Endothelial cell of umbilical vein (primary cell): ENCODE results near the gene SRSF9. TPM values are rescaled to one million over a fixed set of nuclear protein-coding genes. Genes with fewer than 3 reads are reported as not detected.

Experiments
- BruUV-seq: library from RNA; stranded (reverse); fragments of 400-500 nt; replicated peaks from 2 replicates; lab custom pipeline; 2021; lab: Mats Ljungman, UMichigan
- CTCF ChIA-PET: fragments of 300-600, 350-600 bp; sonication (Branson Sonifier 250); formaldehyde crosslinking; loops from one replicate; lab custom pipeline; 2021; ENCODE audit warnings: antibody characterized with exemption, inconsistent platforms; lab: Charles Lee
- POLR2A ChIA-PET: fragments of 300-600, 350-600 bp; sonication (Branson Sonifier 250); formaldehyde crosslinking; loops from one replicate; lab custom pipeline; 2021; ENCODE audit warnings: antibody characterized with exemption, inconsistent platforms; lab: Charles Lee
- DNase-seq: peaks from one replicate; pipeline ENCODE4 v3.0.0-alpha.2; 2011; ENCODE audit warnings: low read depth, low spot score
- FAIRE-seq: peaks from 2 replicates; lab custom pipeline; 2011; peaks lifted over from hg19 to GRCh38; lab: Jason Lieb, UNC
- H2AFZ ChIP-seq: 2 replicates; pipeline ENCODE4 v1.6.0; 2012; ENCODE audit warnings: low read depth, low read length, control low read depth, inconsistent platforms
- H3K27ac ChIP-seq: 2 replicates; pipeline ENCODE4 v1.5.1; 2011; ENCODE audit warnings: low read depth, mild to moderate bottlenecking, control low read depth, low read length, moderate library complexity; ENCODE audit not compliant: insufficient read depth
- H3K27me3 ChIP-seq, 2 experiments: 2 replicates each; pipeline versions ENCODE4 v1.6.0 to v1.6.1; 2011; ENCODE audit warnings: low read length in 2 of 2, mixed read lengths in 1 of 2; ENCODE audit not compliant: control insufficient read depth in 2 of 2, insufficient read depth in 2 of 2
- H3K36me3 ChIP-seq, 2 experiments: 2 replicates in 1 of 2; 3 replicates in 1 of 2; pipeline ENCODE4 v1.5.1; 2011; ENCODE audit warnings: low read length in 2 of 2, mild to moderate bottlenecking in 1 of 2, moderate library complexity in 1 of 2; ENCODE audit not compliant: control insufficient read depth in 2 of 2, insufficient read depth in 2 of 2; ENCODE audit errors: extremely low read depth in 1 of 2
- H3K4me1 ChIP-seq: 3 replicates; pipeline ENCODE4 v1.5.1; 2011; ENCODE audit warnings: mild to moderate bottlenecking, low read length; ENCODE audit not compliant: control insufficient read depth, insufficient read depth; ENCODE audit errors: extremely low read depth
- H3K4me2 ChIP-seq: 2 replicates; pipeline ENCODE4 v1.6.1; 2011; ENCODE audit warnings: low read length, control low read depth, mixed read lengths; ENCODE audit not compliant: insufficient read depth
- H3K4me3 ChIP-seq, 3 experiments: fragments of 200-600 bp in 1 of 3; sonication (generic), shearing (Covaris generic) in 1 of 3; replicated peaks in 1 of 3; 2 replicates each; pipeline ENCODE4 v1.5.1; 2011 to 2016; ENCODE audit warnings: control low read depth in 3 of 3, low read length in 3 of 3, mild to moderate bottlenecking in 2 of 3, inconsistent platforms in 1 of 3, low read depth in 1 of 3, moderate library complexity in 1 of 3; ENCODE audit not compliant: insufficient read depth in 1 of 3
- H3K79me2 ChIP-seq: 2 replicates; pipeline ENCODE4 v1.6.0; 2012; ENCODE audit warnings: low read length, inconsistent platforms; ENCODE audit not compliant: control insufficient read depth, insufficient read depth
- H3K9ac ChIP-seq: replicated peaks from 2 replicates; pipeline ENCODE3; 2011; ENCODE audit warnings: low read length, control low read depth; ENCODE audit not compliant: insufficient read depth; ENCODE audit errors: extremely low read depth
- H3K9me1 ChIP-seq: replicated peaks from 3 replicates; pipeline ENCODE4 v1.6.0; 2011; ENCODE audit warnings: mild to moderate bottlenecking, low read length; ENCODE audit not compliant: control insufficient read depth, insufficient read depth; ENCODE audit errors: extremely low read depth
- H3K9me3 ChIP-seq: replicated peaks from 2 replicates; pipeline ENCODE4 v1.5.1; 2012; ENCODE audit warnings: low read length, inconsistent platforms; ENCODE audit not compliant: control insufficient read depth, insufficient read depth
- H4K20me1 ChIP-seq: replicated peaks from 2 replicates; pipeline ENCODE3; 2011; ENCODE audit warnings: mild to moderate bottlenecking, low read length; ENCODE audit not compliant: control insufficient read depth, insufficient read depth; ENCODE audit errors: extremely low read depth
- EZH2 ChIP-seq: IDR thresholded peaks from 2 replicates; pipeline ENCODE4 v1.6.1; 2012; ENCODE audit warnings: borderline replicate concordance, low read depth, mild to moderate bottlenecking, moderate library complexity, low read length, inconsistent platforms; ENCODE audit not compliant: severe bottlenecking
- GATA2 ChIP-seq: IDR thresholded peaks from 2 replicates; pipeline ENCODE4 v1.7.0; 2011; ENCODE audit warnings: low read depth, mild to moderate bottlenecking, moderate library complexity, mixed read lengths, low read length; ENCODE audit not compliant: insufficient read length, insufficient read depth
- MYC ChIP-seq: IDR thresholded peaks from one replicate; pipeline ENCODE4 v1.6.1; 2011; ENCODE audit warnings: mild to moderate bottlenecking, low read depth, low read length
- POLR2A ChIP-seq: IDR thresholded peaks from 2 replicates; pipeline ENCODE4 v1.6.1; 2012; ENCODE audit warnings: low read depth, mild to moderate bottlenecking, control low read depth, low read length
- dilution Hi-C: fragments of 300-500 bp; cut with MboI; formaldehyde crosslinking; loops from one replicate; pipeline ENCODE4 v1.15.0; 2019; ENCODE audit warnings: low sequenced_read_pairs; ENCODE audit not compliant: extremely low pct_ligation_motif_present
- intact Hi-C: fragments of 100-400 bp; cut with micrococcal nuclease; formaldehyde crosslinking; loops from one replicate; pipeline ENCODE4 v1.10.0; 2022
- polyA plus RNA-seq, 4 experiments: library from polyadenylated mRNA; depleted of rRNA in 3 of 4; stranded (reverse) in 3 of 4; unstranded in 1 of 4; fragments of >200 nt; gene quantifications; 2 replicates each; pipeline versions ENCODE4 v1.2.1 to v1.2.3, GENCODE V29; 2011 to 2012; ENCODE audit warnings: missing spikeins in 1 of 4
- total RNA-seq: library from RNA; stranded (reverse); gene quantifications from 2 replicates; pipeline ENCODE4 v1.2.3, GENCODE V29; 2021

Gene SRSF9
- total and polyA plus RNA-seq, 2 donors (not counting 3 experiments of a cell fraction or from before 2014, with no cell fraction given) = 153 to 226 TPM

DNA sequence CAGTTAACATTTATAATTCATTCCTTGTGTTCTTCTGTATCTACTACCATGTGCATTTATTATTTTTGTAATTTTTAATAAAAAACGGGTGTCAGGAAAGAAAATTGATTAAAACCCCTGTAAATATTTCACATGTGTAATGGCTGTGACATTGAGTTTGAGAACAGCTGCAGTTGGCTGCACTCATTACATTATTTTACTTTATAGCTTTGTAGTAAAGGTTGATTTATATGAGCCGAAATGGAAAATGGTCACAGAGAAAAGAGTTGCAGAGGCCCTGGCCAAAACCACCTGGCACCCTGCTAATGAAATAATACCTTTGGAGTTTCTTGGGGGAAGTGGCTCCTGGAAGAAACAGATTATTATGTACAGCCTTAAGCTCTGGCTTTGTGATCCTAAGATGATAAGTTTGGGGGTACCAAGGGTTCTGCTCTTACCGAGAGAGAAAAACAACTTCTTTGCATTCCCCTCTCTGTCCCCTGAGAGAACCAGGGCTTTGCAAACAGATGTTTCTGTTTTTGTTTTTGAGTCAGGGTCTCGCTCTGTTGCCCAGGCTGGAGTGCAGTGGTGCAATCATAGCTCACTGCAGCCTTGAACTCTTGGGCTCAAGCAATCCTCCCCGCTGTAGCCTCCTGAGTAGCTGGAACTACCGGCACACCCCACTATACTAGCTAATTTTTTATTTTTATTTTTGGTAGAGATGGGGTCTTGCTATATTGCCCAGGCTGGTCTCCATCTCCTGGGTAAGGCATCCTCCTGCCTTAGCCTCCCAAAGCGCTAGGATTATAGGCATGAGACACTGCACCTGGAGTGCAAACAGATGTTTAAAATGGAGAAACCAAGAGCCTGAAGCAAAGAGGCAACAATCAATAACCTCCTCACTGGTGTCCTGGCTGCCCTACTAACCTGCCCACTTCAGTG is 16.7 kb upstream of the SRSF9 start:
- POLR2A ChIA-PET = no interaction called here
- H4K20me1 ChIP-seq = no peaks in the 10 kb centered on the region
- intact Hi-C loops = no loop called here

DNA sequence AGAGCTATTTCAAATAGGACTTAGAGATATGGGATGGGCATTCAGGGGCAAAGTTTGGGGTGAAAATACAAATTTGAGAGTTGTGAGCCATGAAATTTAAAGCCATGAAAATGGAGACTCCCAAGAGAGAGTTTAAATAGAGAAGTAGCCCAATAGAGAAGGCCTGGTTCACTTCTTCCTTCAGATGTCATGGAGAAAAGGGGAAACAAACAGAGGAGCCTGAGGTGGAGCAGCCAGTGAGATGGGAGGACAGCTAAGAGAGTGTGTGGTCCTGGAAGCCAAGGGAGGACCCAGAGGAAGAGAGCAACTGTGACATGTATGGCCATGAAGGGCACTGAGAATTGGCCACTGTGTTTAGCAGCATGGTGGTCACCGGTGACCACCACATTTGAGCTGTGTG is 14.1 kb upstream of the SRSF9 start:
- no peak overlapping the region for H2AFZ ChIP-seq

More for the DNA sequence above, 16.7 kb upstream of the SRSF9 start:
- no peak overlapping the region for H3K4me2 ChIP-seq
- H3K9me1 ChIP-seq = no peaks in the 10 kb centered on the region
- H3K27me3 ChIP-seq = no peaks in the 10 kb centered on the region
- H3K79me2 ChIP-seq = no peaks in the 10 kb centered on the region
- CTCF ChIA-PET = interaction anchor here (0.7 to 1.0 kb wide), 3 partner anchors 10 to 16 kb away, joined by 3 to 4 read pairs (median 3); no protein-coding TSS in a partner anchor
- BruUV-seq = no TSS peak
- H3K9me3 ChIP-seq = no peaks in the 10 kb centered on the region
- H3K9ac ChIP-seq = no peak overlapping the region
- no peak overlapping the region for H3K27ac ChIP-seq
- dilution Hi-C loops = no loop called here
- H2AFZ ChIP-seq = no peak overlapping the region
- DNase-seq (no peak), FAIRE-seq (no peak)
- no peaks in the 10 kb centered on the region for H3K36me3 ChIP-seq
- no peak overlapping the region for H3K4me3 ChIP-seq
- TF ChIP-seq MYC = no peak
- H3K4me1 ChIP-seq = peaks cover 7% of the 10 kb centered on the region

More for the DNA sequence above, 14.1 kb upstream of the SRSF9 start:
- H3K9me1 ChIP-seq = no peaks in the 10 kb centered on the region
- no TSS peak for BruUV-seq
- H3K4me1 ChIP-seq = peaks cover 7% of the 10 kb centered on the region
- CTCF ChIA-PET = interaction anchor here (0.7 to 1.7 kb wide), 3 partner anchors 9 to 41 kb away, joined by 3 to 8 read pairs (median 7); partner anchors contain the start of gene DYNLL1
- dilution Hi-C loops = no loop called here
- TF ChIP-seq GATA2 (no peak), MYC (no peak), EZH2 (no peak), POLR2A (no peak)
- no peaks in the 10 kb centered on the region for H4K20me1 ChIP-seq
- no peak overlapping the region for H3K4me2 ChIP-seq
- DNase-seq (no peak), FAIRE-seq (no peak)
- H3K9me3 ChIP-seq = no peaks in the 10 kb centered on the region
- H3K9ac ChIP-seq = no peak overlapping the region
- H3K27me3 ChIP-seq = no peaks in the 10 kb centered on the region
- no peaks in the 10 kb centered on the region for H3K36me3 ChIP-seq
- H3K79me2 ChIP-seq = no peaks in the 10 kb centered on the region
- intact Hi-C loops = no loop called here
- H3K4me3 ChIP-seq = no peak overlapping the region
- H3K27ac ChIP-seq = no peak overlapping the region
- POLR2A ChIA-PET = interaction anchor here (0.9 kb wide), 1 partner anchor 13 kb away, joined by 3 read pairs; no protein-coding TSS in a partner anchor
